ENCODE measurements around the gene REM2. TPM values are rescaled to one million over a fixed set of nuclear protein-coding genes. Genes with fewer than 3 reads are reported as not detected.

REM2 gene
- total RNA-seq, 1 experiment from 2014 or later, result 1.5 TPM

GRCh38 chr14:22866874-22867273 lies 16.1 kb upstream of the REM2 start (continued):
- TF ChIP-seq JUN (CRISPR knock-in tag; IDR thresholded peaks at IDR 0.05), result no peak
- no peak for TF ChIP-seq NR3C1 (CRISPR knock-in tag; conservative IDR thresholded peaks at IDR 0.05; ENCODE audit: low read depth)
- TF ChIP-seq OVOL2 (CRISPR knock-in tag; IDR thresholded peaks at IDR 0.05; ENCODE audit: borderline replicate concordance), result no peak
- TF ChIP-seq ZNF425 (CRISPR knock-in tag; conservative IDR thresholded peaks at IDR 0.05), result no peak
- TF ChIP-seq E2F1 (CRISPR knock-in tag; IDR thresholded peaks at IDR 0.05), result no peak
- no peak for TF ChIP-seq ZNF263 (CRISPR knock-in tag; IDR thresholded peaks at IDR 0.05; ENCODE audit: low read depth)
- no peak for TF ChIP-seq ATF1 (CRISPR knock-in tag; IDR thresholded peaks at IDR 0.05)
- TF ChIP-seq HMGXB4 (CRISPR knock-in tag; IDR thresholded peaks at IDR 0.05), result no peak
- TF ChIP-seq EMX1 (CRISPR knock-in tag; IDR thresholded peaks at IDR 0.05), result no peak
- TF ChIP-seq IRF1 (CRISPR knock-in tag; IDR thresholded peaks at IDR 0.05), result no peak
- no peak for TF ChIP-seq ZNF423 (CRISPR knock-in tag; IDR thresholded peaks at IDR 0.05)
- no peak for TF ChIP-seq ZNF138 (CRISPR knock-in tag; conservative IDR thresholded peaks at IDR 0.05)
- TF ChIP-seq FOXJ3 (CRISPR knock-in tag; IDR thresholded peaks at IDR 0.05; ENCODE audit: borderline replicate concordance), result no peak

GRCh38 chr14:22870811-22871223 lies 12.2 kb upstream of the REM2 start:
- H3K27me3 Mint-ChIP-seq (ENCODE audit: low read depth), result no peaks in the 10 kb centered on the region
- peaks cover 18% of the 10 kb centered on the region for H3K4me1 Mint-ChIP-seq
- peak overlapping the region; percentile 99 for H3K27ac Mint-ChIP-seq
- H3K4me3 Mint-ChIP-seq, result peak overlapping the region; percentile 83
- POLR2A ChIA-PET, result interaction anchor here (0.5 to 4.1 kb wide), 6 partner anchors 10 to 48 kb away, joined by 3 to 32 read pairs (median 4); partner anchors contain the start of gene REM2
- CTCF ChIA-PET, result interaction anchor here (0.8 to 3.8 kb wide), 19 partner anchors 8 to 300 kb away, joined by 3 to 57 read pairs (median 7); partner anchors contain the start of genes PRMT5 and REM2
- DNase-seq (ENCODE audit: low spot score), result no peak
- TF ChIP-seq PRRX2 (CRISPR knock-in tag; IDR thresholded peaks at IDR 0.05) (no peak), CREM (CRISPR knock-in tag; IDR thresholded peaks at IDR 0.05) (0 out of 2 replicates have a peak, but pooled peaks have one; percentile 7)
- ATAC-seq, result no peak
- peaks cover 7% of the 10 kb centered on the region for H3K36me3 Mint-ChIP-seq
- H3K9me3 Mint-ChIP-seq, result no peaks in the 10 kb centered on the region

GRCh38 chr14:22871224-22872032 lies 11.6 kb upstream of the REM2 start, which contains the start of gene LRP10:
LRP10 (plus strand) TSS chr14:22871740; CDS start chr14:22872304, 564 bp downstream.
- POLR2A ChIA-PET, result interaction anchor here (0.7 to 4.1 kb wide), 5 partner anchors 12 to 49 kb away, joined by 3 to 32 read pairs (median 4); partner anchors contain the start of gene REM2
- Mint-ChIP-seq H3K9me3 (no peaks in the 10 kb centered on the region), H3K4me1 (peaks cover 18% of the 10 kb centered on the region), H3K27ac (peak within 1 kb of the TSS; percentile 100), H3K4me3 (peak within 1 kb of the TSS; percentile 83), H3K27me3 (ENCODE audit: low read depth) (no peaks in the 10 kb centered on the region), H3K36me3 (peaks cover 11% of the 10 kb centered on the region)
- CTCF ChIA-PET, result interaction anchor here (0.7 to 3.8 kb wide), 28 partner anchors 9 to 301 kb away, joined by 3 to 57 read pairs (median 4); partner anchors contain the start of genes ABHD4, PRMT5, RBM23 and REM2
- peak; percentile 87 for ATAC-seq
- peak; percentile 97 for DNase-seq (ENCODE audit: low spot score)
- TF ChIP-seq USF1 (CRISPR knock-in tag; IDR thresholded peaks at IDR 0.05), result no peak
- no peak for TF ChIP-seq ZSCAN18 (CRISPR knock-in tag; IDR thresholded peaks at IDR 0.05)
- TF ChIP-seq PRRX2 (CRISPR knock-in tag; IDR thresholded peaks at IDR 0.05), result no peak
- TF ChIP-seq TEAD4 (CRISPR knock-in tag; IDR thresholded peaks at IDR 0.05), result no peak
- no peak for TF ChIP-seq PREB (CRISPR knock-in tag; IDR thresholded peaks at IDR 0.05; ENCODE audit: borderline replicate concordance)

Measured in WTC11 (cell line).